Natural killer cell treated with Interleukin-12 subunit alpha and Interleukin-12 subunit beta and Interleukin-15 and Interleukin-18, amount 100 ng/mL, for 72 hours (primary cell): ENCODE results near the gene MAGED2. TPM values are rescaled to one million over a fixed set of nuclear protein-coding genes. Genes with fewer than 3 reads are reported as not detected.
"Not testable (repeated sequence)": the region's sequence is repeated elsewhere in the genome, so short reads cannot be mapped to it uniquely, and the experiment has no call there.

Experiments used
- ATAC-seq, 2 donors: fragments of 150-1000 bp; cut with Tn5 transposase in 1 of 2; sonication (Bioruptor Pico), chemical (Tn5 transposase) in 1 of 2; 2 replicates each; pipeline ENCODE4 v1.10.0; 2021
- DNase-seq: peaks from one replicate; pipeline ENCODE4 v3.0.0; 2022; ENCODE audit warnings: low spot score
- H3K27ac Mint-ChIP-seq, 2 donors: 1 replicate in 1 of 2; 2 replicates in 1 of 2; pipeline ENCODE4 v1.8.0; 2022; ENCODE audit warnings: mixed read lengths in 2 of 2, mild to moderate bottlenecking in 1 of 2, moderate library complexity in 1 of 2
- H3K27me3 Mint-ChIP-seq, 2 donors: 1 replicate in 1 of 2; 2 replicates in 1 of 2; pipeline ENCODE4 v1.8.0; 2022; ENCODE audit warnings: mixed read lengths in 2 of 2
- H3K36me3 Mint-ChIP-seq: one replicate; pipeline ENCODE4 v1.8.0; 2022; ENCODE audit warnings: mixed read lengths
- H3K4me1 Mint-ChIP-seq, 2 donors: 1 replicate in 1 of 2; 2 replicates in 1 of 2; pipeline ENCODE4 v1.8.0; 2022; ENCODE audit warnings: low read depth in 2 of 2, mixed read lengths in 2 of 2, mild to moderate bottlenecking in 1 of 2
- H3K4me3 Mint-ChIP-seq: one replicate; pipeline ENCODE4 v1.8.0; 2022; ENCODE audit warnings: mixed read lengths
- H3K9me3 Mint-ChIP-seq: 2 replicates; pipeline ENCODE4 v1.8.0; 2022; ENCODE audit warnings: mixed read lengths
- total RNA-seq, 2 donors: library from RNA; stranded (reverse); gene quantifications; one replicate each; pipeline ENCODE4 v1.2.3, GENCODE V29; 2022

Gene MAGED2, protein sequence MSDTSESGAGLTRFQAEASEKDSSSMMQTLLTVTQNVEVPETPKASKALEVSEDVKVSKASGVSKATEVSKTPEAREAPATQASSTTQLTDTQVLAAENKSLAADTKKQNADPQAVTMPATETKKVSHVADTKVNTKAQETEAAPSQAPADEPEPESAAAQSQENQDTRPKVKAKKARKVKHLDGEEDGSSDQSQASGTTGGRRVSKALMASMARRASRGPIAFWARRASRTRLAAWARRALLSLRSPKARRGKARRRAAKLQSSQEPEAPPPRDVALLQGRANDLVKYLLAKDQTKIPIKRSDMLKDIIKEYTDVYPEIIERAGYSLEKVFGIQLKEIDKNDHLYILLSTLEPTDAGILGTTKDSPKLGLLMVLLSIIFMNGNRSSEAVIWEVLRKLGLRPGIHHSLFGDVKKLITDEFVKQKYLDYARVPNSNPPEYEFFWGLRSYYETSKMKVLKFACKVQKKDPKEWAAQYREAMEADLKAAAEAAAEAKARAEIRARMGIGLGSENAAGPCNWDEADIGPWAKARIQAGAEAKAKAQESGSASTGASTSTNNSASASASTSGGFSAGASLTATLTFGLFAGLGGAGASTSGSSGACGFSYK
- total RNA-seq, result 10 to 100 TPM; 25.0 to 40.5 TPM

DNA sequence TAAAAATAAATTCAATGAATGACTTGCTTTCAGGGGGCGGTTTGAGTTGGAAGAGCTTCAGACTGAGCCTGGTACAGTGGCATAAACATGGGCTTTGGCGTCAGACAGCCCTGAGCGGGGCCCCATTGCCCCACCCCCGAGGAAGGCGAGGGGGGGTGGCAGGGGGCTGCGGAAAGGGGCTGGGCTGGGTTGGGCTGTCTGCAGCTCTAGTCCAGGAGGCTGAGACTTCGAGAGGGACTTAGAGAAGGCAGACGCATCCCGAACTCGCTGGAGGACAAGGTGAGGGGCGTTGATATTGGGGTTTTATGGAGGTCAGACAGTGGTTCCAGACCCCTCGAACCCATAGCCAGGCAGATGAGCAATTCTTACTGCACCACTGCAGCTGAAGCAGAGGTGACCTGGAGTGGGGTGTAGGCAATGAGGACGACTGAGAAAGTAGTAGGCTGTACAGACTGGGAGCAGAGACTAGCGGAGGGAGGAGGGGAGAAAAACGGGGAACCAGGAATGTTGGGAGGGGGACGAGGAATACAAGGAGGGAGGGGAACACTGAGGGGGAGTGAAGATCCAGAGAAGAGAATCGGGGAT, at the start of gene MAGED2:
TSS of gene MAGED2 (plus strand) at position 222 of the 585 bp plus-strand sequence. CDS start 1,587 bp downstream, outside the sequence.
- Mint-ChIP-seq H3K27me3 (peaks cover 0 to 7% of the 10 kb centered on the region in 2 donors), H3K27ac (peak within 1 kb of the TSS; percentile 85 to 91), H3K36me3 (no peaks in the 10 kb centered on the region), H3K9me3 (no peaks in the 10 kb centered on the region), H3K4me3 (peak within 1 kb of the TSS; percentile 93), H3K4me1 (peaks cover 17 to 19% of the 10 kb centered on the region in 2 donors)
- DNase-seq (no peak), ATAC-seq (no peak)

DNA sequence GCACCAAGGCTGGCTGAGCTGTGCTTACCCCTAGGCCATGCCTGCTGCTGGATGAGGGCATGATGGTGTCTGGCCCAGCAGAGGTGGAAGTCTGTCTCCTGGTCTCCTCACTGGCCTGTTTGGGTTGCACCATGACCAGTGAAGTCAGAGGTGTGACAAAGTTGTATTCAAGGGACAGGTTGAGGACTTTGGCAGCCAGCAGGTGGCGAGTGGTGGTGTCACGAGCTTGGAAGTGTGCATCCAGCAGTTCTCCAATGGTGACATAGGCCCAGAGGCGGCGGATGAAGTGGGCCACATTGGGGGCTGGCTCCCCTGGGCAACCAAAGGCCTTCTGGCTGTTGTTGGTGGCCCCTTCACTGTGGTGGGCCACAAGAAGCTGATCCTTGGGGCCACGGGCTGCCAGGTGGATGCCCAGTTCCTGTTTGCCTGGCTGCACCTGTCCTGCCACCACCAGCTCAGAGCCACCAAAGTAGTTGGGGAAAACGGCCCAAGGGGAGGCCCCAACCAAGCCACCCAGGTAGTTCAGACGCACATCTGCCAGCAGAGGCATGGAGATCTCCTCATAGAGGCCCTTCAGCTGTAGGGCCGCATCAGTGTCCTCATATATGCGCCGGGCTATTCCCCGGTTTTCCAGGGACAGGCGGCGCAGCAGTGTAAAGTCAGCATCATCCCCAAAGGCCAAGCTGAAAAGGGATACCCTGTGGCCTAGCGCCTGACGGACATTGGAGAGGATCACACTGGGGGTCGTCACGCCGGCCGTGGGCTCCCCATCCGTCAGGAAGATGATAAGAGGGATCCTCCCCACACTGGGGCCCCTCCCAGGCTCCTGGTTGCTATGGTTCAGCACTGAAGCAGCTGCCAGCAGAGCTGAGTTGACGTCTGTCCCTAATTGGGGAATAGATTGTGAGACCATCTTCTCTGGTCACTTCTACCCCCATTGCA, 49.2 kb upstream of the MAGED2 start:
- no peak for ATAC-seq
- peaks cover 30% of the 10 kb centered on the region in 2 donors for H3K27me3 Mint-ChIP-seq
- no peak overlapping the region for H3K4me3 Mint-ChIP-seq
- DNase-seq, result no peak
- no peaks in the 10 kb centered on the region for H3K4me1 Mint-ChIP-seq
- no peaks in the 10 kb centered on the region for H3K36me3 Mint-ChIP-seq
- H3K9me3 Mint-ChIP-seq, result no peaks in the 10 kb centered on the region
- no peak overlapping the region for H3K27ac Mint-ChIP-seq

DNA sequence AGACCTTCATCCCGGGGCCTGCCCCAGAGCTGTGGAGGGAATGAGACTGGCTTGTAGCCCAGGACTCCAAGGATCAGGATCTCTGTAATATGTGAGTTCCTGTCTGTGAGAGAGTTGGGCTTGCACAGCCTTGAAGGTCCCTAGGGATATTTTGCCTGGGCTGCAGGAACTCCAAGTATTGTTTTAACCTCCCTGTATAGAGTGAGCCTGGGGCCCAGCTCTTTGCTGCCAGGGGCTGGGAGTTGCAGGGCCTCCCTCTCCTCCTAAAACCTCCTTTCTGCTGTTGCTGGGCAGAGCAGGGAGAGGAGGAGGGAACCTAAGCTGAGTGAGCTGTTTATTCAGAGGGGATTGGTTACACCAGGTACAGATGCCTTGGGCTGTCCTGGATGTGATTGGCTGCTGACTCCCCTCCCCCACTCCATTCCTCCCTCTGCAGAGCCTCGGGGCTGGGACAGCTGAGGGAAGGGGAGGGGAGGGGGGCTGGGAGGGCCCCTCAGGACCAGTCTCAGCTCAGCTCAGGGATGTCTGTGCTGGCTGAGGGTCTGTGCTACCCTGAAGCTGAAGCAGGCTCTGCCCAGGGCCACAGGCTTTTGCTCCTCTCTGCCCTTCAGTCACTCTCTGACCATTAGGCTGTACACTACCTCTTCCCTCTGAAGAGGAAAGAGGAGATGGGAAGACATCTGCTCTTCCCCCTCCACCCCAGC, 33.0 kb upstream of the MAGED2 start:
- H3K27me3 Mint-ChIP-seq, result peaks cover 0 to 11% of the 10 kb centered on the region in 2 donors
- DNase-seq, H3K9me3 Mint-ChIP-seq, H3K27ac Mint-ChIP-seq, ATAC-seq, H3K36me3 Mint-ChIP-seq, H3K4me3 Mint-ChIP-seq: not testable (repeated sequence)
- H3K4me1 Mint-ChIP-seq, result peaks cover 7 to 19% of the 10 kb centered on the region in 2 donors

DNA sequence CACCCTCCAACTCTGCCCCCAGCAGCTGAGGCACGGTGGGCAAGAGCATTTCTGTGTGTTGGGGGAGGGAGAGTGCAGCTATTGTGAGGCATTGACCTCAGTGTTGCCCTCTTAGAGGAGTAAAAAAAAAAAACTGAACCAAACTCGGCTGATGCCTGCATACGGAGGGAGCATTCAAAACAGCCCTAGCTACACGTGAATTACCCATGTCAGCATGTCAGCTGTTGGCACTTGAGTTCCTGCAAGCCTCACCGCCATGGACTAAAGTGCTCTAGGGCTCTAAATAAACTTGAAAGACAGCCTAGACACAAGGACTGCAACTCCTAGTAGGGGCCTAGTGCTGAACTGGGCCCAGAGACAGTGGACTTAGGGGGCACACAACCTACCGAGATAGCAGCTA, 31.5 kb upstream of the MAGED2 start:
- Mint-ChIP-seq H3K9me3 (no peaks in the 10 kb centered on the region), H3K36me3 (no peaks in the 10 kb centered on the region), H3K4me3 (no peak overlapping the region), H3K27ac (no peak overlapping the region), H3K4me1 (peaks cover 7 to 19% of the 10 kb centered on the region in 2 donors), H3K27me3 (peaks cover 0 to 7% of the 10 kb centered on the region in 2 donors)
- no peak for DNase-seq
- no peak for ATAC-seq

DNA sequence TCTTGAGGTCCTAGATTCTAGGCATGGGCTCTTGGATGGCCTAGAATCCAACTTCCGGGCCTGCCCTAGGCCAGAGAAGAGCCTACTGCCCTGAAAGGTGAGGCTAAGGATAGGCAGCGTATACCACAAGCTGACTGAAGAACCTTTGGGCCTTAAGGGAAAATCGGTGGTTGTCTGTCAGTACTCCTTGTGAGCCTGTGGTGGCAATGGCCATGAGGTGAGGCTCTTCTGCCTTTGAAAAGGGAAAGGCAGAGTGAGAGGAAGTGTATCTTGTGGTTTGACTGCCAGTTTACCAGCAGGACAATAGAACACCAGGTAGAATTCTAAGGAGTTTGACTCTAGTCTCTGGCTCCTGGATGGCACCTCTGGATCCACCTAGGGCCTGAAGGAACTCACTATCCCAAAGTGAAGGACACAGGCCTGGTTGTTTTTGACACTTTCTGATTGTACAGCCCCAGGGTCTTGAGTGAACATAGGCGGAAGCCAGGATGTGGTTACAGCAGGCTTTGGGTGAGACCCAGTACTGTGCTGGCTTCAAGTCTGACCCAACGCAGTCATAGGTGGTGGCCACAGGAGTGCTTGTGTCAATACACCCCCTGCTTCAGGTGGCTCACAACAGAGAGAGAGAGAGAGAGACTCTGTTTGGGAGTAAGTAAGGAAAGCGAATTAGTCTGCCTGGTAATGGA, 30.4 kb upstream of the MAGED2 start:
- no peaks in the 10 kb centered on the region for H3K36me3 Mint-ChIP-seq
- H3K27me3 Mint-ChIP-seq, result peaks cover 0 to 8% of the 10 kb centered on the region in 2 donors
- DNase-seq (no peak), ATAC-seq (peak; percentile 83 to 89)
- peaks cover 7 to 19% of the 10 kb centered on the region in 2 donors for H3K4me1 Mint-ChIP-seq
- H3K4me3 Mint-ChIP-seq, result no peak overlapping the region
- no peaks in the 10 kb centered on the region for H3K9me3 Mint-ChIP-seq
- peak overlapping the region in 1 of 2 donors; percentile 16 for H3K27ac Mint-ChIP-seq

DNA sequence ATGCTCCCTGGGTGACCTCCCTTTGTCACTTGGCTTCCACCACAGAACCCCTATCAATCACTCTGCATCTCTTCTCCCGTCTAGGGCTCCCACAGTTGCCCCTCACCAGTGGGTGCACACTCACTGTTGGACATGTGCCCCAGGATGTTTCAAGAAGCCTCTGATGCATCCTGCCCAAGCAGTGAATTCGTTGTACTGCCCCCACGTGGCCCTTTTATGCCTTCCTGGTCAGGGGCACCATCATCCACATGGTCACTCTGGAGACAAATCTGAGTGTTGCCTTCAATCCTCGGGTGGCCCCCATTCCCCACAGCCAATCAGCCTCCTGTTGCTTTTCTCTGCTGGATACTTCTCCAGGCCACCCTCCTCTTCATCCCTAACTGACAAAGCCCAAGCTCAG, 21.6 kb upstream of the MAGED2 start:
- no peaks in the 10 kb centered on the region for H3K9me3 Mint-ChIP-seq
- H3K27ac Mint-ChIP-seq, result no peak overlapping the region
- H3K4me3 Mint-ChIP-seq, result no peak overlapping the region
- H3K27me3 Mint-ChIP-seq, result peaks cover 0 to 21% of the 10 kb centered on the region in 2 donors
- DNase-seq (no peak), ATAC-seq (peak in 1 of 2 donors; percentile 29)
- H3K4me1 Mint-ChIP-seq, result no peaks in the 10 kb centered on the region
- no peaks in the 10 kb centered on the region for H3K36me3 Mint-ChIP-seq

DNA sequence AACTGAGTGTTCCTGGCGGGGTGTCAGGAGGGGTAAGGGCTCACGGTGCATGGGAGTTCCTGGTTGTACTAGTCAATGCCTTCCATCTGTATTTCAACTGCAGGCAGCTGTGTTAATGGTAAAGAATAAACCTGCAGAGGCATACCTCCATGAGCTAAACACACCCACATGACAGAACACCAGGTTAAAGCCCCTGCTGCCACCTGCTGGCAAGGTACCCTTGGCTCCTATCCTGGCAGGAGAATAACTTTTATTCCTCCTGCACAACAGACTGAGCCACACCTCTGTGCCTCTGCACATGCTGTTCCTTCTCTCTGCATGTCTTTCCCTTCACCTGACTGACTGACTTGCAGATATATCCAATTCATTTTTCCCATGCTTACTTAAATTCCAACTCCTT, 20.6 kb upstream of the MAGED2 start:
- Mint-ChIP-seq H3K27ac (no peak overlapping the region), H3K27me3 (peaks cover 0 to 20% of the 10 kb centered on the region in 2 donors), H3K36me3 (no peaks in the 10 kb centered on the region), H3K4me3 (no peak overlapping the region), H3K4me1 (no peaks in the 10 kb centered on the region), H3K9me3 (no peaks in the 10 kb centered on the region)
- ATAC-seq (no peak), DNase-seq (no peak)

DNA sequence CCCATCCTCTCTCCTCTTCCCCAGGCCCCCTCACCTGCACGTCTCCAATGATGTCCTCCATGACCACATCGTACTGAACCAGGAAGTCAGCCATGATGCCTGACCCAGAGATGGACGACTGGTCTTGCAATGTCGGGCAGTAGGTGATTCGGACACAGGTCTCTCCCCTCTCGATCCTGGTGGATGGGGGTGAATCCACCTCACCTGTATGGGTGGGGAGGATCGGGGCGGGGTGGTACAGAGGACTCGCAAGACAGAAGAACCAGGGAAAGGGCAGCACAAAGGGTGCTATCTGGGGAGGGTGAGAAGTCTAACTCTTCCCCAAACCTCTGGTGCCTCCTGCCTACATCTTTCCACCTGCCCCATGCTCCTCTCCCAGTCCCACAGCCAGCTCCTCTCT, 19.1 kb upstream of the MAGED2 start:
- H3K27ac Mint-ChIP-seq, result no peak overlapping the region
- DNase-seq (no peak), ATAC-seq (no peak)
- peaks cover 0 to 23% of the 10 kb centered on the region in 2 donors for H3K27me3 Mint-ChIP-seq
- no peaks in the 10 kb centered on the region for H3K4me1 Mint-ChIP-seq
- H3K9me3 Mint-ChIP-seq, result no peaks in the 10 kb centered on the region
- no peaks in the 10 kb centered on the region for H3K36me3 Mint-ChIP-seq
- H3K4me3 Mint-ChIP-seq, result no peak overlapping the region

DNA sequence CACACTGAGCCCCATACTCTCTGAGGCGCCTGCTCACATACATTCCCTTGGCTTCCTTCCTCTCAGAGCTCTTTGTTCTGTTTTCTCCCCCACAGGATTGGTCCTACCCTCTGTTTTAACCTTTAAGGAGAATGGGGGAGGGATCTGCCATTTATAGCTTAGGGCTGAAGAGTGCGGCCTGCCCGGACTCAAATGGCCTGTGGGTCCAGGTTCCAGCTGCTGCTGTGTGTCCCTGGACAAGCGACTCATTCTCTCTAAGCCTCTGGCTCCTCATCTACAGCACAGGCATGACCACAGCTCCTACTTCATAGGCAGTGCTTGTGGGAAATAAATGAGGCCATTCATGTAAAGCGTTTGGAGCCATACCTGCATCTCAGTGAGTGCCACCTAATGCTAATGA, 18.1 kb upstream of the MAGED2 start:
- H3K27ac Mint-ChIP-seq, H3K9me3 Mint-ChIP-seq, ATAC-seq, H3K4me3 Mint-ChIP-seq, DNase-seq, H3K36me3 Mint-ChIP-seq, H3K4me1 Mint-ChIP-seq: not testable (repeated sequence)
- H3K27me3 Mint-ChIP-seq, result peaks cover 0 to 25% of the 10 kb centered on the region in 2 donors

DNA sequence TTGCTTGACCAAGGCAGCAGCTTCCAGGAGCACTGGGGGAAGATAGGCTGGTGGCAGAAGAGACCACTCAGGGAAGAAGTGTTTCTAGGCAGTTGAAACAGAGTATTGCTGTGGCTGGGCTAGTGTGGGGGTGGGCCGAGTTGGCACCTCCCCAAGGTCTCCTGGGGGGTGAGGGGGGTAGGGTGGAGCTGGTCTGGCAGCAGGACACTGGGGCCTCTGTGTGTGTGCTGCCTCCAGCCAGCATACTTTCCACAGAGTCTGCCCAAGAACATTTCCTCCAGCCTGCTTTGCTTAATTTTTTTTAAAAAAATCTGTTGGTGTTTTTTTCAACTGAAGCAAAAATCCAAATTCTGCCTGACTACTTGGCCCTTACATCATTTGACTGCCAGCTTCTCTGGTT, 13.5 kb upstream of the MAGED2 start:
- Mint-ChIP-seq H3K36me3 (no peaks in the 10 kb centered on the region), H3K27me3 (peaks cover 0 to 22% of the 10 kb centered on the region in 2 donors), H3K9me3 (no peaks in the 10 kb centered on the region), H3K4me1 (no peaks in the 10 kb centered on the region), H3K27ac (no peak overlapping the region), H3K4me3 (no peak overlapping the region)
- DNase-seq (no peak), ATAC-seq (no peak)

DNA sequence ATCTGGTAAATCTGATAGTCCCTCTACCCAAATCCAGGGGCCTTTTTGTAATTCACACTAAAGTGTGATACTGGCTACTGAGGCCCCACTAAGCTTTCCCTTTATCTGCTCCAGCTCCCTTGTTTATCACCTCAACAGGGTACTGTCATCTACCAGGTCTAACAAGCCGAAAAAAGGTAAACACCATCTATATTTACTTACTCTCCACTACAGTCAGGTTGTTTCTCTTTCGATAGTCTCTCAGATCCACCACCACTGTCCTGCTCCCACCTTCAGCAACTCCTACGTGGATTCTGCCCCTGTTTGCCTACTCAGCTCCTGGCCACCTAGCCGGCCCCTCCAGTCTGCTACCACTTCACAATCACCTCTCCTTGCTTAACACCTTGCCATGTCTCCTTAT, 12.8 kb upstream of the MAGED2 start:
- Mint-ChIP-seq H3K4me1 (no peaks in the 10 kb centered on the region), H3K36me3 (no peaks in the 10 kb centered on the region), H3K27ac (no peak overlapping the region), H3K27me3 (peaks cover 0 to 27% of the 10 kb centered on the region in 2 donors), H3K4me3 (no peak overlapping the region), H3K9me3 (no peaks in the 10 kb centered on the region)
- ATAC-seq (no peak), DNase-seq (no peak)

DNA sequence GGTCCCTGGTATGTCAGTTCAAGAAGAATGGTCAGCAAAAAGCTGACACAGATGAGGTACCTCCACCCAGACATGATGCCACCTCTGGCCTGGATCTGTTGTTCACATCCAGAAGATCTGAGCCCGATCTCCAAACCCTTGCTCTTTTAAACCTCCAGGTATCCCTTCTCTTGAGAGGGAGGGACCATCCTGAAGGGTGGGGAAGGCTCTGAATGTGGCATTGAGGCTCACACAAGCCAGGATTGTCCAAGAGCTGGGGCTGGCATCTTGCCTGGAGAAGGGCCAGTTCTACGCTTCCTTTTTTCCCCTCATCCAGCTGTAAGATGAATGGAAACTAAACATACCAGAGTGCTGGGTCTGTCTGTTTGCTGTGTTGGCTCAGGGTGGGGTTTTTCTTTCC, 9.4 kb upstream of the MAGED2 start, which contains the start of gene ITIH6:
TSS of gene ITIH6 (minus strand) at position 119 of the 400 bp plus-strand sequence. CDS start at position 74, 45 bp downstream.
- Mint-ChIP-seq H3K4me3 (no peak within 1 kb of the TSS), H3K4me1 (no peaks in the 10 kb centered on the region), H3K9me3 (no peaks in the 10 kb centered on the region)

More for the DNA sequence above, 9.4 kb upstream of the MAGED2 start, which contains the start of gene ITIH6:
- Mint-ChIP-seq H3K27me3 (peaks cover 0 to 27% of the 10 kb centered on the region in 2 donors), H3K27ac (no peak within 1 kb of the TSS), H3K36me3 (no peaks in the 10 kb centered on the region)
- ATAC-seq, result no peak
- no peak for DNase-seq
